Sigmoid colon (tissue), 7 donors: ENCODE data around the gene NUDCD2. TPM values are rescaled to one million over a fixed set of nuclear protein-coding genes. Genes with fewer than 3 reads are reported as not detected.

ENCODE experiments used
- DNase-seq: peaks from one replicate; pipeline ENCODE4 v3.0.0-alpha.2; 2019
- H3K27ac ChIP-seq, 4 donors: fragments of 200-600 bp; sonication (generic); one replicate each; pipeline ENCODE4 v1.5.1; 2016 to 2019; ENCODE audit warnings: mild to moderate bottlenecking in 1 of 4
- H3K27me3 ChIP-seq, 3 donors: fragments of 200-600 bp; sonication (generic); one replicate each; pipeline ENCODE4 v1.5.1; 2019; ENCODE audit warnings: mild to moderate bottlenecking in 1 of 3
- H3K36me3 ChIP-seq, 4 donors: fragments of 200-600 bp; sonication (generic); one replicate each; pipeline ENCODE4 v1.5.1; 2016 to 2019
- H3K4me1 ChIP-seq, 4 donors: fragments of 200-600 bp; sonication (generic); one replicate each; pipeline ENCODE4 v1.5.1; 2017 to 2019
- H3K4me3 ChIP-seq, 4 donors: fragments of 200-600 bp; sonication (generic); one replicate each; pipeline ENCODE4 v1.5.1; 2017 to 2019; ENCODE audit warnings: mild to moderate bottlenecking in 2 of 4, moderate library complexity in 1 of 4
- H3K9me3 ChIP-seq, 4 donors: fragments of 200-600 bp in 3 of 4; sonication (generic) in 3 of 4; one replicate each; pipeline versions ENCODE4 v1.5.1 to v1.6.1; 2013 to 2019
- CTCF ChIP-seq, 4 experiments: fragments of 450-650 bp in 3 of 4; fragments of 200-600 bp in 1 of 4; IDR thresholded peaks; one replicate each; pipeline ENCODE4 v1.5.1; 2016 to 2019; ENCODE audit warnings: antibody characterized with exemption in 4 of 4, mild to moderate bottlenecking in 3 of 4, moderate library complexity in 2 of 4
- EP300 ChIP-seq, 4 donors: sonication (generic); formaldehyde crosslinking; IDR thresholded peaks; one replicate each; pipeline ENCODE4 v1.6.1; 2017; ENCODE audit warnings: antibody characterized with exemption in 4 of 4
- POLR2A ChIP-seq, 2 donors: fragments of 450-650 bp; IDR thresholded peaks; one replicate each; pipeline ENCODE4 v1.6.1; 2016; ENCODE audit warnings: antibody characterized with exemption in 2 of 2, mild to moderate bottlenecking in 2 of 2, moderate library complexity in 2 of 2
- POLR2AphosphoS5 ChIP-seq, 4 donors: sonication (generic); formaldehyde crosslinking; IDR thresholded peaks; one replicate each; pipeline ENCODE4 v1.6.1; 2017; ENCODE audit warnings: antibody characterized with exemption in 4 of 4
- WGBS, 2 donors: extraction: QIAGEN DNeasy Blood & Tissue Kit; methylation state at CpG; one replicate each; pipeline ENCODE4 v1.1.7; 2013; 5-methylcytosine and 5-hydroxymethylcytosine counted together
- intact Hi-C: fragments of 100-400 bp; cut with DNase I; formaldehyde crosslinking; loops from one replicate; pipeline ENCODE4 v1.15.1; 2023
- polyA plus RNA-seq, 3 donors: library from polyadenylated mRNA; stranded (reverse); fragments of 200-250 nt; gene quantifications; one replicate each; pipeline ENCODE4 v1.2.3, GENCODE V29; 2013
- total RNA-seq, 4 donors: library from RNA; depleted of rRNA; stranded (reverse); fragments of >200 nt; gene quantifications; one replicate each; pipeline ENCODE4 v1.1.0, GENCODE V29; 2016
- donor health status: healthy with polysubstance abuse.
- donor health status: Bipolar disorder and iron deficiency.
- donor health status: healthy.

The NUDCD2 gene
- total RNA-seq (10 to 100 TPM in 2 of 4 donors, 1 to 10 TPM in 2; 3.3 to 13.2 (median 8.1) TPM), polyA plus RNA-seq (10 to 100 TPM in 1 of 3 donors, 1 to 10 TPM in 2; 8.2 to 11.8 (median 8.4) TPM)

GRCh38 chr5:163459819-163460561 is at the start of gene NUDCD2:
NUDCD2 (minus strand) TSS chr5:163460102; CDS start chr5:163460050, 52 bp downstream.
- peak; percentile 83 to 94 (median 92) for TF ChIP-seq POLR2AphosphoS5 (IDR thresholded peaks at IDR 0.05)
- TF ChIP-seq CTCF (IDR thresholded peaks at IDR 0.05), result peak in 2 of 4 experiments; percentile 16 to 24
- peak; percentile 78 to 84 for TF ChIP-seq POLR2A (IDR thresholded peaks at IDR 0.05)
- TF ChIP-seq EP300 (IDR thresholded peaks at IDR 0.05), result no peak
- H3K36me3 ChIP-seq, result peaks cover 0 to 17% (median 0%) of the 10 kb centered on the region in 4 donors
- no peaks in the 10 kb centered on the region for H3K27me3 ChIP-seq
- 0% methylated on average over 59 of the region's 59 CpGs for WGBS, 2 donors
- peak within 1 kb of the TSS; percentile 68 to 88 (median 78) for H3K4me3 ChIP-seq
- intact Hi-C loops, result loop anchor here (1.0 kb wide), 1 partner anchor 46 kb away; no protein-coding TSS in a partner anchor
- no peaks in the 10 kb centered on the region for H3K9me3 ChIP-seq
- DNase-seq, result peak; percentile 98
- H3K4me1 ChIP-seq, result peaks cover 0 to 33% (median 20%) of the 10 kb centered on the region in 4 donors
- H3K27ac ChIP-seq, result peak within 1 kb of the TSS; percentile 95 to 97 (median 96)

- no peaks in the 10 kb centered on the region for H3K27me3 ChIP-seq
- no peak for TF ChIP-seq POLR2A (IDR thresholded peaks at IDR 0.05)
- TF ChIP-seq POLR2AphosphoS5 (IDR thresholded peaks at IDR 0.05), result peak in 1 of 4 donors; percentile 27
- peaks cover 0 to 63% (median 58%) of the 10 kb centered on the region in 4 donors for H3K4me1 ChIP-seq
- 7 to 28% methylated on average over 7 of the region's 7 CpGs for WGBS, 2 donors
- intact Hi-C loops, result no loop called here
- peaks cover 0 to 24% (median 9%) of the 10 kb centered on the region in 4 donors for H3K36me3 ChIP-seq
- peak overlapping the region; percentile 89 to 98 (median 95) for H3K27ac ChIP-seq
- H3K4me3 ChIP-seq, result peak overlapping the region in 3 of 4 donors; percentile 19 to 33 (median 27)
- no peak for DNase-seq
- no peaks in the 10 kb centered on the region for H3K9me3 ChIP-seq
Measured at GRCh38 chr5:163509291-163509951, 49.5 kb upstream of the NUDCD2 start.

GRCh38 chr5:163508753-163509152 is 48.9 kb upstream of the NUDCD2 start:
- Histone ChIP-seq H3K36me3 (peaks cover 0 to 17% (median 7%) of the 10 kb centered on the region in 4 donors), H3K27me3 (no peaks in the 10 kb centered on the region), H3K4me3 (peak overlapping the region in 3 of 4 donors; percentile 19 to 33 (median 27)), H3K27ac (peak overlapping the region; percentile 89 to 98 (median 95)), H3K4me1 (peaks cover 0 to 69% (median 60%) of the 10 kb centered on the region in 4 donors), H3K9me3 (no peaks in the 10 kb centered on the region)
- DNase-seq, result no peak
- 22 to 26% methylated on average over 5 of the region's 5 CpGs for WGBS, 2 donors
- TF ChIP-seq CTCF (IDR thresholded peaks at IDR 0.05) (no peak), POLR2A (IDR thresholded peaks at IDR 0.05) (no peak), POLR2AphosphoS5 (IDR thresholded peaks at IDR 0.05) (no peak), EP300 (IDR thresholded peaks at IDR 0.05) (no peak)
- intact Hi-C loops, result no loop called here

- H3K9me3 ChIP-seq, result no peaks in the 10 kb centered on the region
- no peaks in the 10 kb centered on the region for H3K27me3 ChIP-seq
- DNase-seq, result no peak
- WGBS, 2 donors, result 1 to 3% methylated on average over 8 of the region's 8 CpGs
- peaks cover 0 to 68% (median 52%) of the 10 kb centered on the region in 4 donors for H3K4me1 ChIP-seq
- TF ChIP-seq POLR2A (IDR thresholded peaks at IDR 0.05) (no peak), CTCF (IDR thresholded peaks at IDR 0.05) (no peak), EP300 (IDR thresholded peaks at IDR 0.05) (no peak), POLR2AphosphoS5 (IDR thresholded peaks at IDR 0.05) (no peak)
- H3K4me3 ChIP-seq, result peak overlapping the region; percentile 63 to 94 (median 74)
- peak overlapping the region; percentile 89 to 98 (median 95) for H3K27ac ChIP-seq
- no peaks in the 10 kb centered on the region for H3K36me3 ChIP-seq
- intact Hi-C loops, result loop anchor here (1.0 kb wide), 1 partner anchor 46 kb away; the partner anchor contains the start of genes HMMR and NUDCD2
Measured at GRCh38 chr5:163506726-163507125, 46.8 kb upstream of the NUDCD2 start.
